HEK293 (cell line): ENCODE data around the gene METTL1.

Source experiments
- CTCF ChIA-PET: fragments of 350-600 bp; formaldehyde crosslinking; extraction: SDS; loops from one replicate; lab custom pipeline; 2021; ENCODE audit warnings: antibody characterized with exemption; lab: Yijun Ruan, JAX
- POLR2A ChIA-PET: fragments of 300-600 bp; formaldehyde crosslinking; extraction: SDS; loops from one replicate; lab custom pipeline; 2020; ENCODE audit warnings: antibody characterized with exemption, inconsistent platforms; lab: Yijun Ruan, JAX
- H3K27ac ChIP-seq: fragments of 200-500 bp; sonication (Bioruptor generic); 2 replicates; pipeline ENCODE4 v1.5.1; 2014; ENCODE audit warnings: low read depth, low read length, control low read depth, inconsistent platforms; ENCODE audit errors: extremely low read depth
- H3K36me3 ChIP-seq, 2 experiments: fragments of 200-500 bp in 1 of 2; sonication (Bioruptor generic) in 1 of 2; 1 replicate in 1 of 2; 2 replicates in 1 of 2; pipeline ENCODE4 v1.5.1; 2014 to 2017; ENCODE audit warnings: inconsistent platforms in 2 of 2, low read length in 2 of 2; ENCODE audit not compliant: control insufficient read depth in 2 of 2, insufficient read depth in 1 of 2
- H3K4me1 ChIP-seq: fragments of 200-500 bp; sonication (Bioruptor generic); 2 replicates; pipeline ENCODE4 v1.5.1; 2014; ENCODE audit warnings: mild to moderate bottlenecking, low read length, inconsistent platforms; ENCODE audit not compliant: control insufficient read depth, insufficient read depth
- H3K4me3 ChIP-seq: 2 replicates; pipeline ENCODE4 v1.5.1; 2011; ENCODE audit warnings: low read depth, mild to moderate bottlenecking, control low read depth, low read length, moderate library complexity
- H3K9me3 ChIP-seq: fragments of 200-500 bp; sonication (Bioruptor generic); 2 replicates; pipeline ENCODE4 v1.5.1; 2014; ENCODE audit warnings: low read depth, low read length, inconsistent platforms; ENCODE audit not compliant: control insufficient read depth, insufficient read depth
- CTCF ChIP-seq: fragments of 450-650 bp; formaldehyde crosslinking; IDR thresholded peaks from 2 replicates; pipeline ENCODE4 v1.5.1; 2016; ENCODE audit warnings: missing biosample characterization, missing genetic modification characterization
- GLIS2 ChIP-seq: fragments of 450-650 bp; formaldehyde crosslinking; IDR thresholded peaks from 2 replicates; pipeline ENCODE4 v1.5.1; 2016; ENCODE audit warnings: missing biosample characterization, missing genetic modification characterization
- PRDM1 ChIP-seq: fragments of 450-650 bp; formaldehyde crosslinking; IDR thresholded peaks from 2 replicates; pipeline ENCODE4; 2016; ENCODE audit warnings: missing biosample characterization, missing genetic modification characterization
- YY1 ChIP-seq: fragments of 450-650 bp; formaldehyde crosslinking; IDR thresholded peaks from 2 replicates; pipeline ENCODE4 v1.5.1; 2018; ENCODE audit warnings: missing biosample characterization, missing genetic modification characterization
- ZBTB1 ChIP-seq: fragments of 450-650 bp; formaldehyde crosslinking; IDR thresholded peaks from 2 replicates; pipeline ENCODE4 v1.5.1; 2016; ENCODE audit warnings: missing biosample characterization, missing genetic modification characterization
- ZBTB17 ChIP-seq: fragments of 450-650 bp; formaldehyde crosslinking; IDR thresholded peaks from 2 replicates; pipeline ENCODE4 v1.5.1; 2016; ENCODE audit warnings: missing biosample characterization, missing genetic modification characterization
- ZBTB8A ChIP-seq: fragments of 450-650 bp; formaldehyde crosslinking; IDR thresholded peaks from 2 replicates; pipeline ENCODE4 v1.5.1; 2016; ENCODE audit warnings: missing biosample characterization, missing genetic modification characterization
- ZFHX2 ChIP-seq: fragments of 450-650 bp; formaldehyde crosslinking; conservative IDR thresholded peaks from 2 replicates; pipeline ENCODE4 v1.5.1; 2016; ENCODE audit warnings: missing biosample characterization, missing genetic modification characterization
- ZNF26 ChIP-seq: fragments of 450-650 bp; formaldehyde crosslinking; IDR thresholded peaks from 2 replicates; pipeline ENCODE4 v1.5.1; 2016; ENCODE audit warnings: missing biosample characterization, missing genetic modification characterization
- ZNF274 ChIP-seq, 2 experiments: fragments of 200-500 bp in 1 of 2; fragments of 450-650 bp in 1 of 2; sonication (Bioruptor generic) in 1 of 2; formaldehyde crosslinking in 1 of 2; IDR thresholded peaks; 2 replicates each; pipeline versions ENCODE4 v1.5.1 to v1.6.1; 2014 to 2016; ENCODE audit warnings: borderline replicate concordance in 1 of 2, inconsistent platforms in 1 of 2, low read length in 1 of 2, missing biosample characterization in 1 of 2, missing genetic modification characterization in 1 of 2
- ZNF37A ChIP-seq: fragments of 450-650 bp; IDR thresholded peaks from 2 replicates; pipeline ENCODE4 v1.5.1; 2018; ENCODE audit warnings: missing biosample characterization, missing genetic modification characterization
- ZNF623 ChIP-seq: fragments of 450-650 bp; formaldehyde crosslinking; IDR thresholded peaks from 2 replicates; pipeline ENCODE4 v1.5.1; 2016; ENCODE audit warnings: missing biosample characterization, missing genetic modification characterization
- ZNF777 ChIP-seq: fragments of 450-650 bp; formaldehyde crosslinking; IDR thresholded peaks from 2 replicates; pipeline ENCODE4 v1.5.1; 2017; ENCODE audit warnings: missing biosample characterization, missing genetic modification characterization, borderline replicate concordance
- ZSCAN16 ChIP-seq: fragments of 450-650 bp; formaldehyde crosslinking; IDR thresholded peaks from 2 replicates; pipeline ENCODE4 v1.5.1; 2016; ENCODE audit warnings: missing biosample characterization, missing genetic modification characterization
- TF ChIP-seq, protein P1 (sequence below): sonication (generic); formaldehyde crosslinking; IDR thresholded peaks from 2 replicates; pipeline ENCODE4 v1.8.1; 2022; ENCODE audit warnings: mild to moderate bottlenecking, moderate library complexity, missing genetic modification reagents
- TF ChIP-seq, protein P2 (sequence below): fragments of 450-650 bp; formaldehyde crosslinking; IDR thresholded peaks from 2 replicates; pipeline ENCODE4 v1.5.1; 2016; ENCODE audit warnings: missing biosample characterization, missing genetic modification characterization, borderline replicate concordance
- TF ChIP-seq, protein P3 (sequence below): fragments of 450-650 bp; formaldehyde crosslinking; IDR thresholded peaks from 2 replicates; pipeline ENCODE4 v1.5.1; 2017; ENCODE audit warnings: missing biosample characterization, mild to moderate bottlenecking, missing genetic modification characterization, moderate library complexity
- TF ChIP-seq, protein P4 (sequence below): fragments of 450-650 bp; formaldehyde crosslinking; IDR thresholded peaks from 2 replicates; pipeline ENCODE4 v1.5.1; 2016; ENCODE audit warnings: missing biosample characterization, missing genetic modification characterization
- TF ChIP-seq, protein P5 (sequence below): fragments of 450-650 bp; formaldehyde crosslinking; IDR thresholded peaks from 2 replicates; pipeline ENCODE4 v1.5.1; 2016; ENCODE audit warnings: missing biosample characterization, missing genetic modification characterization, low read depth

METTL1 gene

DNA sequence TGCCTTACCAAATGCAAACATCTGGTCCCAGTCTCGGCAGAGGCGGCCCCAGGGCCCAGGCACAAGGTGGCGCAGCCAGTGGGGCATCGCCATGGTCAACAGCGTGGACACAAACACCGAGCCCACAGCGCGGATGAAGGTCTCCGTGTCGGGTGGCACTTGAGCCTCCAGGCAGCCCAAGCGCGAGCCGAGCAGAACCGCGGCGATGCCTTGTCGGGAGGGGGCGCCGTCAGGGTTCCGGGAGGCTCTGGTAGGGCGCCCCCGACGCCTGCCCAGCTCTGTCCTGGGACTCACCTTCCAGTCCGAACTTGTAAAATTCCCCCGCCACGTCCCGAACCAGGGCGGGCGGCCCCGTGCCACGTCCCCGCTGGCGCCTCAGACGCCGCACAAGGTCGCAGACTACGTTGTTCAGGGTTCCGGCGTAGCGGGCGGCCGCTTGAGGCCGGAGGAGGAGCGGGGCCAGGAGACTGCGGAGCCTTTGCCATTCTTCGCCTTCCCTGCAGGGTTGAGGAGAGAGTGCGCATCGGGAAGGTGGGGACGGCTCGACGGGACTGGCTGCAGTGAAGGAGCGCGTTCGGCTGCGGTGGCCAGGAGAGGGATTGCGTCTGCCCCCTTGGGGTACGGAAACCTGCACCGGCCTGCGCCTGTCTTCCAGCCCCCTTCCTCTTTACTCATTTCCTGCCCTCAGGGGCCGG is 6.8 kb downstream of the METTL1 start (continued):
- TF ChIP-seq ZNF777: peak; percentile 24; the same call in 1 of the 2 replicates
- TF ChIP-seq ZBTB1: no peak
- peak; percentile 90 for TF ChIP-seq ZBTB17
- peak; percentile 79 for TF ChIP-seq ZBTB8A
- TF ChIP-seq, protein P1, sequence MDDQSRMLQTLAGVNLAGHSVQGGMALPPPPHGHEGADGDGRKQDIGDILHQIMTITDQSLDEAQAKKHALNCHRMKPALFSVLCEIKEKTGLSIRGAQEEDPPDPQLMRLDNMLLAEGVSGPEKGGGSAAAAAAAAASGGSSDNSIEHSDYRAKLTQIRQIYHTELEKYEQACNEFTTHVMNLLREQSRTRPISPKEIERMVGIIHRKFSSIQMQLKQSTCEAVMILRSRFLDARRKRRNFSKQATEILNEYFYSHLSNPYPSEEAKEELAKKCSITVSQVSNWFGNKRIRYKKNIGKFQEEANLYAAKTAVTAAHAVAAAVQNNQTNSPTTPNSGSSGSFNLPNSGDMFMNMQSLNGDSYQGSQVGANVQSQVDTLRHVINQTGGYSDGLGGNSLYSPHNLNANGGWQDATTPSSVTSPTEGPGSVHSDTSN: no peak
- TF ChIP-seq ZFHX2 (tag by site-specific recombination): no peak
- TF ChIP-seq, protein P2, sequence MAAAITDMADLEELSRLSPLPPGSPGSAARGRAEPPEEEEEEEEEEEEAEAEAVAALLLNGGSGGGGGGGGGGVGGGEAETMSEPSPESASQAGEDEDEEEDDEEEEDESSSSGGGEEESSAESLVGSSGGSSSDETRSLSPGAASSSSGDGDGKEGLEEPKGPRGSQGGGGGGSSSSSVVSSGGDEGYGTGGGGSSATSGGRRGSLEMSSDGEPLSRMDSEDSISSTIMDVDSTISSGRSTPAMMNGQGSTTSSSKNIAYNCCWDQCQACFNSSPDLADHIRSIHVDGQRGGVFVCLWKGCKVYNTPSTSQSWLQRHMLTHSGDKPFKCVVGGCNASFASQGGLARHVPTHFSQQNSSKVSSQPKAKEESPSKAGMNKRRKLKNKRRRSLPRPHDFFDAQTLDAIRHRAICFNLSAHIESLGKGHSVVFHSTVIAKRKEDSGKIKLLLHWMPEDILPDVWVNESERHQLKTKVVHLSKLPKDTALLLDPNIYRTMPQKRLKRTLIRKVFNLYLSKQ (tag by site-specific recombination): no peak

GRCh38 chr12:57764662-57765002 is 7.3 kb downstream of the METTL1 start:
- Histone ChIP-seq H3K4me3 (no peak overlapping the region), H3K27ac (no peak overlapping the region), H3K36me3 (peaks cover 0 to 33% of the 10 kb centered on the region in 2 experiments; a peak in 2 of 3 replicates), H3K4me1 (peaks cover 15% of the 10 kb centered on the region), H3K9me3 (no peaks in the 10 kb centered on the region)
- TF ChIP-seq YY1 (tag by site-specific recombination): no peak
- no peak for TF ChIP-seq ZNF26 (tag by site-specific recombination)
- TF ChIP-seq PRDM1: no peak
- TF ChIP-seq, protein P3, sequence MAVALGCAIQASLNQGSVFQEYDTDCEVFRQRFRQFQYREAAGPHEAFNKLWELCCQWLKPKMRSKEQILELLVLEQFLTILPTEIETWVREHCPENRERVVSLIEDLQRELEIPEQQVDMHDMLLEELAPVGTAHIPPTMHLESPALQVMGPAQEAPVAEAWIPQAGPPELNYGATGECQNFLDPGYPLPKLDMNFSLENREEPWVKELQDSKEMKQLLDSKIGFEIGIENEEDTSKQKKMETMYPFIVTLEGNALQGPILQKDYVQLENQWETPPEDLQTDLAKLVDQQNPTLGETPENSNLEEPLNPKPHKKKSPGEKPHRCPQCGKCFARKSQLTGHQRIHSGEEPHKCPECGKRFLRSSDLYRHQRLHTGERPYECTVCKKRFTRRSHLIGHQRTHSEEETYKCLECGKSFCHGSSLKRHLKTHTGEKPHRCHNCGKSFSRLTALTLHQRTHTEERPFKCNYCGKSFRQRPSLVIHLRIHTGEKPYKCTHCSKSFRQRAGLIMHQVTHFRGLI (tag by site-specific recombination): no peak
- TF ChIP-seq ZNF37A (tag by site-specific recombination): no peak
- TF ChIP-seq, protein P4, sequence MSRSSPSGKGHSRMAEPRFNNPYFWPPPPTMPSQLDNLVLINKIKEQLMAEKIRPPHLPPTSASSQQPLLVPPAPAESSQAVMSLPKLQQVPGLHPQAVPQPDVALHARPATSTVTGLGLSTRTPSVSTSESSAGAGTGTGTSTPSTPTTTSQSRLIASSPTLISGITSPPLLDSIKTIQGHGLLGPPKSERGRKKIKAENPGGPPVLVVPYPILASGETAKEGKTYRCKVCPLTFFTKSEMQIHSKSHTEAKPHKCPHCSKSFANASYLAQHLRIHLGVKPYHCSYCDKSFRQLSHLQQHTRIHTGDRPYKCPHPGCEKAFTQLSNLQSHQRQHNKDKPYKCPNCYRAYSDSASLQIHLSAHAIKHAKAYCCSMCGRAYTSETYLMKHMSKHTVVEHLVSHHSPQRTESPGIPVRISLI: no peak
- TF ChIP-seq GLIS2 (tag by site-specific recombination): no peak
- TF ChIP-seq ZNF274 (IDR thresholded peaks at IDR 0.05; ENCODE audit: low read length): no peak
- no peak for TF ChIP-seq ZNF274 (tag by site-specific recombination; IDR thresholded peaks at IDR 0.05; ENCODE audit: borderline replicate concordance)
- TF ChIP-seq CTCF (tag by site-specific recombination): no peak
- TF ChIP-seq, protein P5, sequence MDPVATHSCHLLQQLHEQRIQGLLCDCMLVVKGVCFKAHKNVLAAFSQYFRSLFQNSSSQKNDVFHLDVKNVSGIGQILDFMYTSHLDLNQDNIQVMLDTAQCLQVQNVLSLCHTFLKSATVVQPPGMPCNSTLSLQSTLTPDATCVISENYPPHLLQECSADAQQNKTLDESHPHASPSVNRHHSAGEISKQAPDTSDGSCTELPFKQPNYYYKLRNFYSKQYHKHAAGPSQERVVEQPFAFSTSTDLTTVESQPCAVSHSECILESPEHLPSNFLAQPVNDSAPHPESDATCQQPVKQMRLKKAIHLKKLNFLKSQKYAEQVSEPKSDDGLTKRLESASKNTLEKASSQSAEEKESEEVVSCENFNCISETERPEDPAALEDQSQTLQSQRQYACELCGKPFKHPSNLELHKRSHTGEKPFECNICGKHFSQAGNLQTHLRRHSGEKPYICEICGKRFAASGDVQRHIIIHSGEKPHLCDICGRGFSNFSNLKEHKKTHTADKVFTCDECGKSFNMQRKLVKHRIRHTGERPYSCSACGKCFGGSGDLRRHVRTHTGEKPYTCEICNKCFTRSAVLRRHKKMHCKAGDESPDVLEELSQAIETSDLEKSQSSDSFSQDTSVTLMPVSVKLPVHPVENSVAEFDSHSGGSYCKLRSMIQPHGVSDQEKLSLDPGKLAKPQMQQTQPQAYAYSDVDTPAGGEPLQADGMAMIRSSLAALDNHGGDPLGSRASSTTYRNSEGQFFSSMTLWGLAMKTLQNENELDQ (tag by site-specific recombination): no peak
- TF ChIP-seq ZSCAN16: no peak
- TF ChIP-seq ZNF623 (tag by site-specific recombination): no peak
- POLR2A ChIA-PET: interaction anchor here (0.8 kb wide), 1 partner anchor 15 kb away, joined by 3 read pairs; no protein-coding TSS in a partner anchor
- CTCF ChIA-PET: interaction anchor here (0.7 to 3.8 kb wide), 3 partner anchors 9 to 141 kb away, joined by 3 to 26 read pairs (median 3); partner anchors contain the start of gene MARCHF9
